ENCODE measurements around the gene ZMIZ1. TPM values are rescaled to one million over a fixed set of nuclear protein-coding genes. Genes with fewer than 3 reads are reported as not detected.

Gene ZMIZ1
- total RNA-seq, 2 experiments from 2014 or later, result 38.3 to 41.6 TPM

DNA sequence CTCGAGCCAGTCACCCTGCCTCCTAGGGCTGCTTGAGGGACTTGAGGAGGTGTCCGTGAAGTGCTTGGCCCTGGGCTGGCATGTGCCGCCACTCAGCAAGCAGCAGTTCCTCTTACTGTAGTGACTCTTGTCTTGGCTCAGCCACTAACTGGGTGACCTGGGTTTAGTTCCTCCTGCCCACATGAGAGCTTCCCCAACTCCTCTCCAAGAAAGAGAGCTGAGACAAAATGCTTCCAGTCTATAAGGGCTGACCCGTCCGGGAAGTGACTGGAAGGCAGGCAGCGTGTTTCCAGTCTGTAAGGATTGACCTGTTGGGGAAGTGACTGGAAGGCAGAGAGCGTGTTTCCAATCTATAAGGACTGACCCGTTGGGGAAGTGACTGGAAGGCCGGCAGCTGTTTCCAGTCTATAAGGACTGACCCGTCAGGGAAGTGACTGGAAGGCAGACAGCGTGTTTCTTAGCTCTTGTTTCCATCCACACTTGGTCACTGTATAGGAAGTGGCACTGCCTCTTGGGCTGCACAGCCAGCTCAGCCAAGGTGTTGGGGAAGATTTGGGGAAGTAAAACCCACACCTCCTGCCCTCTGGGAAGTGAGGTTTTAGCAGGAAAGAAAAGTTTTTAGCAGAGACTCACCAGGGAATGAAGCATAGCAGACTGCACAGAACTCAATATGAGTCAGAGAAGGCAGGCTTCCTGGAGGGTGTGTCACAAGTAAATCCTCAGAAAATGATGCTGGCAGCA, 225.2 kb downstream of the ZMIZ1 start:
- POLR2A ChIA-PET, result no interaction called here
- CTCF ChIA-PET, result interaction anchor here (1.0 to 1.3 kb wide), 2 partner anchors 52 to 174 kb away, joined by 3 to 5 read pairs; no protein-coding TSS in a partner anchor

DNA sequence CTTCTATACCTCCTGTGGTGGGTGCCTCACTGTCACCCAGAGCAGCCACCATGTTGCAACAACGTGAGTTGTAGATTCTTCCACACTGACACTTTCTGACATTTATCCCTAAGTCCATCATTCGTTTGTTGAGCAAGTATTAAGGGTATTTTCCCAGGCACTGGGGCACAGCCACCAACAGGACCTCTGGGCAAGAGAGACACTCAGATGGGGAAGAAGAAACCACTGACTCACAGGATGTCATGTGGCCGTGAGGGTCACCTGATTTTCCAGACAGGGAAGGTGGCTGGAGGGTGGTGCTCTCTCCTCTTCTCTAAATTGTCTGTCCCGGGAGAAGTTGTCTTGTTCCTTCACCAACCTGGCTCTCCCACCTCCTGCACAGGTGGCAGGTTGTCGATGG, 226.8 kb downstream of the ZMIZ1 start:
- ChIA-PET POLR2A (no interaction called here), CTCF (no interaction called here)

DNA sequence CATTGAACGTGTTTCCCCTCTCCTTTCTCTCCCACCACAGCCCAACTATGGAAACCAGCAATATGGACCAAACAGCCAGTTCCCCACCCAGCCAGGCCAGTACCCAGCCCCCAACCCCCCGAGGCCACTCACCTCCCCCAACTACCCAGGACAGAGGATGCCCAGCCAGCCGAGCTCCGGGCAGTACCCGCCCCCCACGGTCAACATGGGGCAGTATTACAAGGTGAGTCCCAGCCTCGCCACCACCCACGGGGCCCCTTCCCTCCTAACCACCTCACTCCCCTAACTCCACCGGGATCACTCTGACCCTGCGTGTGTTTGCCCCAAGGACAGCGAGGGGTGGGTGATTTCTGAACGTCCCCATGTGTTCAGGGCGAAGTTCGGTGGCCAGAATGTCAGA, 227.7 kb downstream of the ZMIZ1 start:
- POLR2A ChIA-PET, result no interaction called here
- CTCF ChIA-PET, result no interaction called here

DNA sequence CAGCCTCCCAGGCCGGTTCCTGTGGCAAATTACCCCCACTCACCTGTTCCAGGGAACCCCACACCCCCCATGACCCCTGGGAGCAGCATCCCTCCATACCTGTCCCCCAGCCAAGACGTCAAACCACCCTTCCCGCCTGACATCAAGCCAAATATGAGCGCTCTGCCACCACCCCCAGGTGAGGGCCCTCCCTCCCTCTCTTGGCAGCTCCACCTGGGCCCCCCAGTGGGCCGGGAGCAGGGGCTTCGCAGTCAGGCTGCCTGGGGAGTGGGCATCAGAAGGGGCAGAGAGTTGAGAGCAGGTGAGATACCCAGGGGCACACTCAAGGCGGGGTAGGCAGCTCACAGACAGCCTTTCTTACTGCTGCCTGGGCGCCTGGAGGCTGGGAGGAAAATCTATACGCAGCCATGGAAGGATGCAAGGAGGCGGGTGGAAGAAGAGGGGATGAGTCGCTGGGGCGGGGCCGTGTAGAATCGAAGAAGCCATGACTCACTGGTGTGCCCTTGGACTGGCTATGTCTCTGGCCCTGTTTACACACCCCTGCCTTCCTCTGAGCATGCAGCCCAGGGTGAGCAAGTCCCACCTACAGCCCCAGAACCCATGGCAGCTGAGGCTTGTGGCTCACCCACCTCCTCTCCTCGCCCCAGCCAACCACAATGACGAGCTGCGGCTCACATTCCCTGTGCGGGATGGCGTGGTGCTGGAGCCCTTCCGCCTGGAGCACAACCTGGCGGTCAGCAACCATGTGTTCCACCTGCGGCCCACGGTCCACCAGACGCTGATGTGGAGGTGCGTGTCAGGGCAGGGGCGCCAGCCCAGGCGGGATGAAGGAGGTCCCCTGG, 229.9 kb downstream of the ZMIZ1 start:
- CTCF ChIA-PET, result interaction anchor here (1.3 kb wide), 1 partner anchor 44 kb away, joined by 3 read pairs; no protein-coding TSS in a partner anchor
- POLR2A ChIA-PET, result interaction anchor here (0.5 kb wide), 1 partner anchor 53 kb away, joined by 3 read pairs; no protein-coding TSS in a partner anchor

DNA sequence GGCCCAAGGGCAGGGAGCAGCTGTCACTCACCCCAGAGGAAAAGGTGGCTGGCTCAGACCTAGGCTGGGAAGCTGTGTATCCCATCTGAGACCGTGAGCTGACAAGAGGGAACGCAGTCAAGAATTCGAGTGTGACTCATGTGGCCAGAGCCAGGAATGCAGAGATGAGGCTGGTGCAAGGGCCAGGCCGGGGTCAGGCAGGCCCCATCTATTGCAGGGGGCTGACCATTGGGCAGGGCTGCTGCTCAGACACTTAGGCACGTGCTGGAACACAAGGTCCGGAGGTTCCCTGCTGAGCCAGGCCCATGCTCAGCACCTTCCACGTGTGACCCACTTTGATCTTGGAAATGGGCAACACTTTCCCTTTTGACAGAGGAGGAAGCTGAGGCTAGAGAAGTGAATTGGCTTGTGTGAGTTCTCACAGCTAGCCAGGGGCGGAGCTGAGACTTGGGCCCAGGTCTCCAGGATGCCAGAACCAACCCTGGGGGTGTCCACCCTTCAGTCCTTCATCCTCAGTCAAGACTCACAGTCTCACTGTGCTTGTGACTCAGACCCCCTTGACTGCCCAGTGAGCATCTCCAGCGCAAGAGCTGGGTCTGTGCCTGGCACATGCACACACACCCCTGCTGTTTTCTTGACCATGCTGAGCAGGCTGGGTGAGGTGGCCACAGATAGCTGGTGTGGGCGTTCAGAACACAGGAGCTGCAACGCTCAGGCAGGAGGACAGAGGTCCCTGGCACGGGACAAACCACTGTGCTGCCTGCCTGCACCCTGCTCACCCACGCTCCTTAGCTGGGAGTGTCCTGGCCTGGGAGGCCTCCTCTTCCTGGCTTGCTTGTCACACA, 230.9 kb downstream of the ZMIZ1 start:
- CTCF ChIA-PET, result interaction anchor here (0.9 to 1.3 kb wide), 2 partner anchors 15 to 43 kb away, joined by 3 read pairs; no protein-coding TSS in a partner anchor
- POLR2A ChIA-PET, result interaction anchor here (0.5 kb wide), 1 partner anchor 52 kb away, joined by 3 read pairs; no protein-coding TSS in a partner anchor

DNA sequence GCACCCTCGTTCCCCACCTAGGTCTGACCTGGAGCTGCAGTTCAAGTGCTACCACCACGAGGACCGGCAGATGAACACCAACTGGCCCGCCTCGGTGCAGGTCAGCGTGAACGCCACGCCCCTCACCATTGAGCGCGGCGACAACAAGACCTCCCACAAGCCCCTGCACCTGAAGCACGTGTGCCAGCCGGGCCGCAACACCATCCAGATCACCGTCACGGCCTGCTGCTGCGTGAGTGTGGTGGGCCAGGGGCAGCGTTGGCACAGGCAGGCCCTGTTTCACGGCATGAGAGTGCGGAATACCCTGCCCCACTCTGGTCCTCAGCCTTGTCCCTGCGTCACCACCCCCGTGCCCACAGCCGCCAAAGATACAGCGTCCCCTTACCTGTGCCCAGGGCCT, 231.9 kb downstream of the ZMIZ1 start:
- ChIA-PET CTCF (no interaction called here), POLR2A (no interaction called here)

DNA sequence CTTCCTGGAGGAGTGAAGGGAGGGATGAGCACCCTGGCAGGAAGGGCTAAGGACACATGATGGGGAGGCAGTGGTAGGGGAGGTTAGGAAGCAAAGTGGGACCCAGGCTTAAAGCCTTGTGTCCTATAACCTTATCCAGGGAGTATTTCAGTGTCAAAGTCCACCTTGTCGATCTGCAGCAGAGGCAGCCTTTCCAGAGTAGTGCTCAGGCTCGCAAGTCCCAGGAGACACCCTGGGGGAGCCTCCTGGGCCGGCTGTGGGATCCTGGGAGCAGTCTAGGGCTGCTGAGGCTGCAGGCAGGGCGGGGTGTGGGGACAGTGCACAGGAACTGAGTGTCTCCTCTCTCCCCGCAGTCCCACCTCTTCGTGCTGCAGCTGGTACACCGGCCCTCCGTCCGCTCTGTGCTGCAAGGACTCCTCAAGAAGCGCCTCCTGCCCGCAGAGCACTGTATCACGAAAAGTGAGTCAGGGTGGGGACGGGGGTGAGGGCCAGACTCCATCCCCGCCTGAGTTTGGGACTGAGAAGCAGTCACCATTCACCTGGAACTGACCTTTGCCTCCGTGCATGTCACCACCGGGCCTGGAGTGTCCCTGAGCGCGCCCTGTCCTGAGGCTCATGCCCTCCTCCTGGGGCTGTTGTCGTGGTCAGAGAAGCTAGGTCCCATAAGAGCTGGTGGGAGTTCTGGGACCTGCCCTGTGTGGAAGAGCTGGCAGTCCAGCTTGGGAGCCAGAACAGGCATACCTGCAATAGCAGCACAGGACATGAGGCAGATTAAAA, 233.2 kb downstream of the ZMIZ1 start:
- ChIA-PET CTCF (no interaction called here), POLR2A (no interaction called here)

DNA sequence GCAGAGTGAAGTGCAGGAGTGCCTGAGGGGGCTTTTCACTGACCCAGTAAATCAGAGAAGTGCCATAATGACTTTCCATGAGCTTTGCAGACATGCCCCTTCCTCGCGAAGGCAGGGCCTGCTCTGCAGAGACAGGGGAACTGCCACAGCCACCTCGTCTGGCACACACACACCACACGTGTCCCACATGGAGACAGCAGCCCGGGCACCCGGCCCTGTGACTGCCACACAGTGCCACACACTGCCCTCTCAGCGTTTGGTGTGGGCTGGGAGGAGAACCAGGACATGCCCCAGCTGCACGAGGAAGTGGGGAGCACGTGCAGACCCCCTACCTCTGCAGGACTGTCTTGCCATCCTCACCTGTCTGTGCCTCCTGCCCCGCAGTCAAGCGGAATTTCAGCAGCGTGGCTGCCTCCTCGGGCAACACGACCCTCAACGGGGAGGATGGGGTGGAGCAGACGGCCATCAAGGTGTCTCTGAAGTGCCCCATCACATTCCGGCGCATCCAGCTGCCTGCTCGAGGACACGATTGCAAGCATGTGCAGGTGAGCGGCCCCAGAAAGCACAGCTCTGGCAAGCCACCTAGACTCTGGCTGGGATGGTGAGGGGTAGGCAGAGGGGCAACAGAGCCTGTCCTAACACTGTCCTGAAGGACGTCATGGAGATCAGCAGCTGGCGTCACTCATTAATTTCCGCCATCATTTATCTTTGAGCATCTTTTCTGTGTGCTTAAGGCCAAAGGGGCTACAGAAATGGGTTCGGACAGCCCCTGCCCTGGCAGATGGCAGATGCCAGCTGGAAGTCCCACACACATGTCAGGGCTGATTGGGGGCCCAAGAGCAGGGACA, 235.1 kb downstream of the ZMIZ1 start:
- POLR2A ChIA-PET, result no interaction called here
- CTCF ChIA-PET, result interaction anchor here (1.2 kb wide), 1 partner anchor 70 kb away, joined by 4 read pairs; no protein-coding TSS in a partner anchor

DNA sequence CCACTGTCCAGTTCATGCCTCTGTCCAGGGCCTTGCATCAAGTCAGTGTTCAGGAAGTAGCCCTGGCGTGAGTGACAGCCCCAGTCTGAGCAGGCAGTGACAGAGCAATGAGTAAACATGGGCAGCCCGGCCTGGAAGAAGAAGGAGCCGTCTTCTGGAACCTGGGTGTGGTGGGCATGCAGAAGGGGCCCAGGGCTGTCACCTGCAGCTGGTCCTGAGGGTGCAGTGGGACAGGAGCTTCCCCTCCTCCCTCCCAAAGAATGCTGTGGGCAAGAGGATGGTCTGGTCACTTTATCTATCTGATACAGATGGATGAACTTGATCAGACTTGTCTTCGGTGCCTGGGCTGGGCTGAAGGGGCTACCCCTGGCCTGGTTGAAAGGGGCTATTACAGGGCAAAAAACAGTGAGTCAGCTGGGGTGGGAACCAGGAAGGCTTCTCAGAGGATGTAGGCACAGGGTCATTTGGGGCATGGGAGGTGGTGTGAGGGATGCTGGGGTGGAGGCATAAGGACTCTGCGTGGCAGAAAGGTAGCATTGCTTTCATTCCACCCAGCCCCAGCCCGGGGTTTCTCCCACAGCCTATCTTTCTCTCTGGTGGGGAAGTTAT, 235.8 kb downstream of the ZMIZ1 start:
- POLR2A ChIA-PET, result no interaction called here
- CTCF ChIA-PET, result interaction anchor here (1.2 kb wide), 1 partner anchor 69 kb away, joined by 4 read pairs; no protein-coding TSS in a partner anchor

DNA sequence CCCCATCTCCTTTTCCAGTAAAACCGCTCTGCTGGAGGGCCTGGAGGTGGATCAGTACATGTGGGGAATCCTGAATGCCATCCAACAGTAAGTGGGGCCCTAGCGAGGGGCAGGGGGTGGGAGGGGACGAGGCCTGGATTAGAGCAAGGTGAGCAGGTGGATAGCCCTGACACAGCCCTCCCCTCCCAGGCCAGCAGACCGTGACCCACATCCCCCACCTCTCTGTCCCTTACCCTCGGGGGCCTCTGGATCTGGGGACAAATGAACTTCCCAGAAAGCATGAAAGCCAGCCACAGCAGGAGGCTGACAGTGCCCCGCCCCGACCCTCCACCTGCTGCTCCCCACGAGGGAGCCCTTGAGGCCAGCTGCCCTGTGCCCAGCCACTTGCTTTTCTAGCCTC, 236.7 kb downstream of the ZMIZ1 start:
- POLR2A ChIA-PET, result no interaction called here

DNA sequence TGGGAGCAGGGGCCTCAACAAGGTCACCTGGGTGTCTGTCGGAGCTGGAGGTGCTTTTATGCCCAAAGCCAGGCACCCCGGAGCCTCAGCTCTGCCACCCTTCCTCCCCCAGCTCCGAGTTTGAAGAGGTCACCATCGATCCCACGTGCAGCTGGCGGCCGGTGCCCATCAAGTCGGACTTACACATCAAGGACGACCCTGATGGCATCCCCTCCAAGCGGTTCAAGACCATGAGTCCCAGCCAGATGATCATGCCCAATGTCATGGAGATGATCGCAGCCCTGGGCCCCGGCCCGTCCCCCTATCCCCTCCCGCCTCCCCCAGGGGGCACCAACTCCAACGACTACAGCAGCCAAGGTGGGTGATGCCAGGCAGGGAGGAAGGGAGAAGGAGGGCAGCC, 237.2 kb downstream of the ZMIZ1 start:
- POLR2A ChIA-PET, result no interaction called here
- CTCF ChIA-PET, result no interaction called here

More for the DNA sequence above, 236.7 kb downstream of the ZMIZ1 start:
- CTCF ChIA-PET, result no interaction called here

DNA sequence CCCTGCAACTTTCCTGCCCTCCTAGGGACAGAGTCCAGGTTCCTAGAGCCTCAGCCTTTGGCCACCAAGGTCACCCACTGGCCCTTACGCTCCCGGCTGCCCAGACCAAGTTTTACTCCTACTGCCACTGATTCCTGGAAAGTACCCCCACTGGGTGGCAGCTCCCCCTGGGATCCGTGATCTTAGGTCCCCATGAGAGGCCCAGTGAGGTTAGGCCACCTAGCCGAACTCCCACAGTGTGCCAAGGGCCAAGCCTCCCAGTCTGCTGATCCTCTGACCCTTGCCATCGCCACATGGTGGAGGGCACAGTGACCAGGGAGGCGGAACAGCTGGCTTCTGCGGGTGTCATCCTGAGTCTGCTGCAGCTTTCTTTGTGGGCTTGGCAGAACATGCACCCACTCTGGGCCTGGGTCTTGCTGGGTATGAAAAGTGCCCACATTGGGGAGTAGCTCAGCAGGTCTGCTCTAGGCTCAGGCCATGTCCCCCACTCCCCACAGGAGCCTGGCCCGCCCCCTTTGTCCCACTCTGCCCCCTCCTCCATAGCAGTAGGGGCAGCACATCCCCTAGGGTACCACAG, 238.0 kb downstream of the ZMIZ1 start:
- CTCF ChIA-PET, result no interaction called here
- POLR2A ChIA-PET, result no interaction called here

DNA sequence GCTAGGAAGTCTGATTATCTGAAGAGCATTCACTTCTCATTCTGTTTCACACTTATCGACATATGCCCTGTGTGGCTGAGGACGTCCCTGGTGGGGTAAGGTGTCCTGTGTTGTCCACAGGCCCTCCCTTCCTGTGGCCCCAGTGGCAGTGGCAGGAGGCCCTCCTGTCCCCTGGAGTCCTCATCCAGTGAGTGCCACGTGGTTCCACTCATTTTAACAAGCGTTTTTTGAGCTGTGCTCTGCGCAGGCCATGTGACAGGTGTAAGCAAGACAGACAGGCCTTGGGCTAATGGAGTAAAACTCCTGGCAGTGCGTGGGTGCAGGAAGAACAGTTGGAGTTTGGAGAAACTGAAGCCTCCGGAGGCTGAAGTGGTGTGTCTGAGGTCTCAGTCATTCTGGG, 239.2 kb downstream of the ZMIZ1 start:
- CTCF ChIA-PET, result no interaction called here
- POLR2A ChIA-PET, result no interaction called here

DNA sequence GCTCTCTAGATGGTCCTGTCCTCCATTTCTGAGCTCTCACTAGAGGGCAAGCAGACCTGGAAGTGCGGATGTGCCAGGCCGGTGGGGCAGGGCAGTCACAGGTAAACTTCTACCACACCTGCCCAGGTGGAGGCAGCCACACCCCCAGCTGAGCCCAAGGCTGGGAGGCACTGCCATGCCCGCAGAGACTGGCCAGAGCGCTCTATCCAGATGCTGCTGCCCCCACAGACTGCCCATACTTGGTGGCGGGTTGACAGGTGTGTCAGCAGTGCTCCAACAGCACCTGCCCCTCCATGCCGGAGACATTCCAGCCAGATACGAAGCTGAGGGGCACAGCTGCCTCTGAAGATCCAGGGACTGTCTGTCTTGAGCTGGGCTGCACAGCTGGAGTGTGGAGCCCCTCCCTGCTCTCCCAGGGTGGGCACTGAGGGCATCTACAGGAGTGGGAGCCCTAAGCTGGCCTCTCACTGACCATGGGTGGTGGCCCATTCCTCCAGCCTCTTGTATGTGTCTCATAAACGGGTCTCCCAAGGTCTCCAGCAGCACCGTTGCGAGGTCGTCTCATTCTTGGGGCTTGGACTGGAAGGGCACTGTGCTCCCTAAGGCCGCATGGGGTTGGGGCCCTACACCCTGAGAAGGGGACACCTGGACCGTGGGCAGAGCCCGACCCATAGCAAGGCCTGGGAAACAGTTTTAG, 240.4 kb downstream of the ZMIZ1 start:
- CTCF ChIA-PET, result no interaction called here
- POLR2A ChIA-PET, result no interaction called here

DNA sequence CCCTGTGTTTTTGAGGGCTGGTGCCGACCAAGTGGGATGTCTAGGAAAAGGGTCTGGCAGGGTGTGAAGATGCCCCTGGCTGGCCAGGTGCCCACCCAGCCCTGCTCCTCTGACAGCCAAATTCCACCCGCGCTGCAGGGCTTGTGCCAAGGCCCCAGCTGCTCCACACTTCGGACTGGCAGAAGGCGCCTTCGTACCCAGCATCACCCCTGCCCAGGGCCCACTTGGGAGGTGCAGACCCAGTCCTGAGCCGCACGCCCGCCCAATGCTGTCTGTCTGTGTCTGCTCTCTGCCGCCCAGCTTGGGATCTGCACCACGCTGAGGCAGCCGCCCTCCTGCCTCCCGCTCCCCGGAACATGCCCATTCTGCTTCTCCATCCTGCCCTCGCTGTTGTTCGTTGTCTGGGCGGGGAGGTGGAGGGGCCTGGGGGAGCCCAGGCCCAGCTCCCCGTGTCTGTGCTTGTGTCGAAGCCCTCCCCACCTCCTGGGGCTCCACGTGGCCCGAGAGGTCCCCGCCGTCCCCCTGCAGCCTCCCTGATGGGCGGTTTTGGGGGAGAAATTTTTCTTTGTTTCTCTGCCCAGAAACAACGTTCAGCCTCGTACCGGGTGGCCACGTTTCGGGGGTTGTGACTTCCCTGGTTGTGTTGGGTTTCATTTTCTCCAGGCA, 241.6 kb downstream of the ZMIZ1 start:
- CTCF ChIA-PET, result no interaction called here
- POLR2A ChIA-PET, result no interaction called here

DNA sequence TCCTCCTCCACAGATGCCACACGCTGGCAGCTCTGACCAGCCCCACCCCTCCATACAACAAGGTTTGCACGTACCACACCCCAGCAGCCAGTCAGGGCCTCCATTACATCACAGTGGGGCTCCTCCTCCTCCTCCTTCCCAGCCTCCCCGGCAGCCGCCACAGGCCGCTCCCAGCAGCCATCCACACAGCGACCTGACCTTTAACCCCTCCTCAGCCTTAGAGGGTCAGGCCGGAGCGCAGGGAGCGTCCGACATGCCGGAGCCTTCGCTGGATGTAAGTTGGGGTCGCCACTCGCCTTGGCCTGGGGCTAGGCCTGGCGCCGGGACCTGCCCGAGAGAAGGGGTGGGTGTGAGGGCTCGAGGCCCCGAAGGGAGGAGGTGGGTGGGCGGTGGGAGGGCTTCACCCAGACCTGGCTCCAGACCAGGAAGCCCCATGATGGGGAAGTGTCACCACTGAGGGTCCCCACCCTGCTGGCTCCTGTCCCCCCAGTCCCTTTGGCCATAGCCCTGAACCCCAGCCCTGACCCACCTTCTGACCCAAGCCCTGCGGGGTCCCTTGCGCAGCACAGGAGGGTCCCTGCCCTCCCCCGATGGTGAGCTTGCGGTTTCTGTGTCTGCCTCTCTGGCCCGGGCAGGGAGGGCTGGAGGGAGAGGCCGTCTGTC, 242.3 kb downstream of the ZMIZ1 start:
- ChIA-PET POLR2A (no interaction called here), CTCF (no interaction called here)
